Stimulated activated CD4-positive, alpha-beta T cell treated with anti-CD3 and anti-CD28 coated beads, Interleukin-4, amount 100 ng/mL, for 48 hours (primary cell): Measurements from ENCODE around the gene CRYGS.

Experiments used
- DNase-seq, 2 donors: peaks; one replicate each; pipeline ENCODE4 v3.0.0-alpha.2; 2020; ENCODE audit warnings: low read depth in 2 of 2

The CRYGS gene

DNA sequence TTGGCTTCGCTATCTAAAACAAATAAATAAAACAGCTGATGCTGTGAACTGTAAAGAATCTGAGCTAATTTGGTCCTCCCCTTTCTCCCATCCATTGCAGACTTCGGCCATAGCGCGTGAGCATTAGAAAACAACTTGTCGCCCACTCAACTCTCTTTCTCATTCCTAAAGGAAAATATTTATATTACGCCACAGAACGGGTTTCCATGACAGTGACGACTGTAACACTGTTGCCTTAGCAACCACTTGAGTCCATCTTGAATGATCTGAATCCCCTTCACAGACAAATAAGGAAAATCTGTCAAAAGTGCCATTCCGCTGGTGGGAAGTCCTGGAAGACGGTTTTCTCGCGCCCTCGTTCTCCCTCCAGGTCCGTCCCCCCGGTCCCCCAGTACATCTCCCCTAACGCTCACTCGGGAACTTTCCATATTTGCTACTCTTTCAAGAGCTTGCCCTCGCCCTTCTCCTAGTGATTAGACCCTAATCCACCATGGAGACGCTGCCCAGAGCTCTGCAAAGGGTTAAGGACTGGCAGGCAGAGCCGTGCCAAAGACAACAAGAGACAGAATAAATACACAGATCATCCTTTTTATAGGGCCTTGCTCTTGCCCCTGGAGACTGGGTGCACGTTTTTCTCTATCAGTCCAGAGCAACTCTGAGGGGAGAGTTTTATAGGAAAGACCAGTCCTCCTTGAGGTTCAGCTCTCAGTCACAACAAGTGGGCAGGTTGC lies 50.5 kb downstream of the CRYGS start:
- no peak for DNase-seq

DNA sequence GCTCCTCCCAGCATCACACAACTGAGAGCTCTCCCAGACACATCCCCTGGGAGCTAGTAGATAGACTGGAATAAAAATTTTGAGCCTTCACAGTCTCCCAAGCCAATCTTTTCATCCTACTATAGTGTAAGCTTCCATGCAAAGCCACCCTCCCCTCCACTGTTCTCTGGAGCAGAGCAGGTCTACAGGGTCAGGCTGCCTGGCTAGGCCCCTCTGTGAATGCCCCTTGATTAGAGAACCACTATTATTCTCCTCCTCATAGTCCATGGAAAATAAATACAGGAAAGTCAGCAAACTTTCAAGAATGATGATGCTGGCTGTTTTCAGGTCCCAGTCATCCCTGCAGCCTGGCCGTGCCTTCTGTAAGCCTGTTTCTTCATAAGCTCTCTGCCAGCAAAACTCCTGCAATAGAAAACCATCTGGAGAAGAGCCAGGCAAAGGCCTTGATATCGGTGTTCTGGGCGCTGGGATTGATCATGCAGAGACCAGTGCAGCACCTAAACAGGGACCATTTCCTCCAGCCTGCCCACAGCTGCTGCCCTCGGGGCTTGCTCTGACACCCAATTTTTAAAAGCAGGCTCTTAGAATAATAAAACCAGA lies 51.7 kb downstream of the CRYGS start:
- no peak for DNase-seq

DNA sequence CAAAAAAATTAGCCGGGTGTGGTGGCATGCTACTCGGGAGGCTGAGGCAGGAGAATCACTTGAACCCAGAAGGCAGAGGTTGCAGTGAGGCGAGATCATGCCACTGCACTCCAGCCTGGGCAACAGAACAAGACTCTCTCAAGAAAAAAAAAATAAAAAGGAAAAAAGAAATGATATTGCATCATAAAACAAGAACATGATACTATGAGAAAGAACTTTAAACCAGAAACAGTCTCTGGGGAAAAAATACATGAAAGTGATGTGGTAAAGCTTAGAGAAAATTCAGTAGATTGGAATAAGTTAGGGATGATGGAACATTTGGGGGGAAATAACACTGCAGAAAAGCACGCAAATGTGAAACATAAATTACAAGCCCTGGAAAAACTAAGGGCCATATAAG lies 54.7 kb downstream of the CRYGS start:
- DNase-seq: no peak
